ENCODE measurements around the gene ETFRF1.

GRCh38 chr12:25207411-25207810 is 12.4 kb downstream of the ETFRF1 start:
- TF ChIP-seq POLR2A (IDR thresholded peaks at IDR 0.05; ENCODE audit: low read depth, low read length) (no peak), TAF1 (IDR thresholded peaks at IDR 0.05; ENCODE audit: borderline replicate concordance, low read depth, low read length) (no peak)
